ENCODE measurements around the gene IL17RE. TPM values are rescaled to one million over a fixed set of nuclear protein-coding genes. Genes with fewer than 3 reads are reported as not detected.

IL17RE gene
- total RNA-seq, 1 experiment from 2014 or later: 5.0 TPM

GRCh38 chr3:9940746-9941145 is 38.1 kb downstream of the IL17RE start:
- intact Hi-C loops (cut with micrococcal nuclease): no loop called here
- no TSS peak for BruUV-seq (replicated peaks)
- Mint-ChIP-seq H3K9me3 (ENCODE audit: unreplicated experiment) (no peaks in the 10 kb centered on the region), H3K4me1 (ENCODE audit: insufficient read depth, unreplicated experiment) (peaks cover 2% of the 10 kb centered on the region), H3K27ac (ENCODE audit: low read depth, unreplicated experiment) (no peak overlapping the region), H3K36me3 (ENCODE audit: insufficient read depth, unreplicated experiment) (peaks cover 28% of the 10 kb centered on the region), H3K4me3 (ENCODE audit: unreplicated experiment) (no peak overlapping the region), H3K27me3 (ENCODE audit: insufficient read depth, unreplicated experiment) (no peaks in the 10 kb centered on the region)
- POLR2A ChIA-PET: no interaction called here
- TF ChIP-seq CTCF (IDR thresholded peaks at IDR 0.05; ENCODE audit: unreplicated experiment): no peak
- CTCF ChIA-PET: no interaction called here
- DNase-seq (ENCODE audit: unreplicated experiment): no peak

GRCh38 chr3:9942164-9942563 is 39.5 kb downstream of the IL17RE start:
- Mint-ChIP-seq H3K4me3 (ENCODE audit: unreplicated experiment) (no peak overlapping the region), H3K9me3 (ENCODE audit: unreplicated experiment) (no peaks in the 10 kb centered on the region), H3K36me3 (ENCODE audit: insufficient read depth, unreplicated experiment) (peaks cover 26% of the 10 kb centered on the region), H3K4me1 (ENCODE audit: insufficient read depth, unreplicated experiment) (no peaks in the 10 kb centered on the region), H3K27ac (ENCODE audit: low read depth, unreplicated experiment) (no peak overlapping the region), H3K27me3 (ENCODE audit: insufficient read depth, unreplicated experiment) (no peaks in the 10 kb centered on the region)
- DNase-seq (ENCODE audit: unreplicated experiment): no peak
- no peak for TF ChIP-seq CTCF (IDR thresholded peaks at IDR 0.05; ENCODE audit: unreplicated experiment)
- CTCF ChIA-PET: interaction anchor here (1.1 to 1.8 kb wide), 3 partner anchors 10 to 93 kb away, joined by 3 to 12 read pairs (median 4); partner anchors contain the start of genes CRELD1 and FANCD2
- BruUV-seq (replicated peaks): no TSS peak
- intact Hi-C loops (cut with micrococcal nuclease): no loop called here
- POLR2A ChIA-PET: interaction anchor here (1.1 to 1.6 kb wide), 3 partner anchors 9 to 318 kb away, joined by 3 to 4 read pairs (median 3); partner anchors contain the start of gene CRELD1

GRCh38 chr3:9942934-9943690 is 40.5 kb downstream of the IL17RE start:
- H3K27me3 Mint-ChIP-seq (ENCODE audit: insufficient read depth, unreplicated experiment): no peaks in the 10 kb centered on the region
- no peak overlapping the region for H3K27ac Mint-ChIP-seq (ENCODE audit: low read depth, unreplicated experiment)
- DNase-seq (ENCODE audit: unreplicated experiment): no peak
- TF ChIP-seq CTCF (IDR thresholded peaks at IDR 0.05; ENCODE audit: unreplicated experiment): no peak
- no peak overlapping the region for H3K4me3 Mint-ChIP-seq (ENCODE audit: unreplicated experiment)
- ChIA-PET POLR2A (interaction anchor here (1.1 to 1.6 kb wide), 2 partner anchors 10 to 89 kb away, joined by 3 to 4 read pairs; partner anchors contain the start of gene CRELD1), CTCF (interaction anchor here (0.5 to 1.8 kb wide), 5 partner anchors 9 to 94 kb away, joined by 3 to 12 read pairs (median 4); partner anchors contain the start of genes CRELD1, FANCD2 and PRRT3)
- no TSS peak for BruUV-seq (replicated peaks)
- H3K4me1 Mint-ChIP-seq (ENCODE audit: insufficient read depth, unreplicated experiment): no peaks in the 10 kb centered on the region
- H3K36me3 Mint-ChIP-seq (ENCODE audit: insufficient read depth, unreplicated experiment): peaks cover 26% of the 10 kb centered on the region
- no peaks in the 10 kb centered on the region for H3K9me3 Mint-ChIP-seq (ENCODE audit: unreplicated experiment)
- intact Hi-C loops (cut with micrococcal nuclease): no loop called here

- BruUV-seq (replicated peaks): no TSS peak
- intact Hi-C loops (cut with micrococcal nuclease): no loop called here
- POLR2A ChIA-PET: interaction anchor here (1.4 kb wide), 1 partner anchor 13 kb away, joined by 4 read pairs; no protein-coding TSS in a partner anchor
- Mint-ChIP-seq H3K36me3 (ENCODE audit: insufficient read depth, unreplicated experiment) (peaks cover 26% of the 10 kb centered on the region), H3K27ac (ENCODE audit: low read depth, unreplicated experiment) (no peak overlapping the region), H3K27me3 (ENCODE audit: insufficient read depth, unreplicated experiment) (no peaks in the 10 kb centered on the region), H3K4me3 (ENCODE audit: unreplicated experiment) (no peak overlapping the region), H3K4me1 (ENCODE audit: insufficient read depth, unreplicated experiment) (no peaks in the 10 kb centered on the region), H3K9me3 (ENCODE audit: unreplicated experiment) (no peaks in the 10 kb centered on the region)
- no peak for DNase-seq (ENCODE audit: unreplicated experiment)
- TF ChIP-seq CTCF (IDR thresholded peaks at IDR 0.05; ENCODE audit: unreplicated experiment): no peak
- CTCF ChIA-PET: interaction anchor here (0.8 to 0.9 kb wide), 2 partner anchors 11 to 12 kb away, joined by 3 to 4 read pairs; no protein-coding TSS in a partner anchor
These were observed 41.6 kb downstream of the IL17RE start for GRCh38 chr3:9944271-9944670.

Measured in MCF 10A (cell line).